Lower lobe of right lung (tissue), 2 donors: ENCODE measurements around the gene PCBP3. TPM values are rescaled to one million over a fixed set of nuclear protein-coding genes. Genes with fewer than 3 reads are reported as not detected.

Experiments used
- ATAC-seq, 2 donors: fragments of 200-7000 bp; cut with Tn5 transposase; one replicate each; pipeline ENCODE4 v1.9.1; 2020 to 2022; ENCODE audit warnings: mild to moderate bottlenecking in 2 of 2, moderate library complexity in 2 of 2
- DNase-seq: peaks from one replicate; pipeline ENCODE4 v3.0.0-alpha.2; 2020
- H3K27ac ChIP-seq: fragments of 200-600 bp; one replicate; pipeline ENCODE4 v1.8.0; 2022
- H3K27me3 ChIP-seq: fragments of 200-600 bp; one replicate; pipeline ENCODE4 v1.8.0; 2022; ENCODE audit warnings: low read depth
- H3K36me3 ChIP-seq: fragments of 200-600 bp; one replicate; pipeline ENCODE4 v1.8.0; 2022; ENCODE audit warnings: mild to moderate bottlenecking
- H3K4me1 ChIP-seq: fragments of 200-600 bp; one replicate; pipeline ENCODE4 v1.8.0; 2022
- H3K4me3 ChIP-seq: fragments of 200-600 bp; one replicate; pipeline ENCODE4 v1.8.0; 2022; ENCODE audit warnings: mild to moderate bottlenecking
- H3K9me3 ChIP-seq: fragments of 200-600 bp; one replicate; pipeline ENCODE4 v1.8.0; 2022
- intact Hi-C: fragments of 100-400 bp; cut with DNase I; formaldehyde crosslinking; loops from one replicate; pipeline ENCODE4 v1.11.0; 2022
- total RNA-seq: library from RNA; stranded (reverse); fragmentation: NEBNext Ultra II Directional; extraction: Animal tissue kit (Norgen Biotek cat#: 25700); gene quantifications from one replicate; pipeline ENCODE4 v1.2.1, GENCODE V29; 2021
- TF ChIP-seq, protein P1 (sequence below): fragments of 200-600 bp; IDR thresholded peaks from one replicate; pipeline ENCODE4 v1.8.0; 2022; ENCODE audit warnings: antibody characterized with exemption, mild to moderate bottlenecking
- donor health status: DM: no; HTN: yes; CAD: no; lungs with severe emphysema.

PCBP3 gene
- total RNA-seq, 1 donor from 2014 or later, result 4.5 TPM

- no peaks in the 10 kb centered on the region for H3K4me1 ChIP-seq
- no peak overlapping the region for H3K4me3 ChIP-seq
- no peak overlapping the region for H3K27ac ChIP-seq
- ATAC-seq, result no peak
- intact Hi-C loops, result no loop called here
- H3K27me3 ChIP-seq, result no peaks in the 10 kb centered on the region
- H3K36me3 ChIP-seq, result no peaks in the 10 kb centered on the region
- peak; percentile 30 for DNase-seq
- no peaks in the 10 kb centered on the region for H3K9me3 ChIP-seq
- TF ChIP-seq, protein P1, sequence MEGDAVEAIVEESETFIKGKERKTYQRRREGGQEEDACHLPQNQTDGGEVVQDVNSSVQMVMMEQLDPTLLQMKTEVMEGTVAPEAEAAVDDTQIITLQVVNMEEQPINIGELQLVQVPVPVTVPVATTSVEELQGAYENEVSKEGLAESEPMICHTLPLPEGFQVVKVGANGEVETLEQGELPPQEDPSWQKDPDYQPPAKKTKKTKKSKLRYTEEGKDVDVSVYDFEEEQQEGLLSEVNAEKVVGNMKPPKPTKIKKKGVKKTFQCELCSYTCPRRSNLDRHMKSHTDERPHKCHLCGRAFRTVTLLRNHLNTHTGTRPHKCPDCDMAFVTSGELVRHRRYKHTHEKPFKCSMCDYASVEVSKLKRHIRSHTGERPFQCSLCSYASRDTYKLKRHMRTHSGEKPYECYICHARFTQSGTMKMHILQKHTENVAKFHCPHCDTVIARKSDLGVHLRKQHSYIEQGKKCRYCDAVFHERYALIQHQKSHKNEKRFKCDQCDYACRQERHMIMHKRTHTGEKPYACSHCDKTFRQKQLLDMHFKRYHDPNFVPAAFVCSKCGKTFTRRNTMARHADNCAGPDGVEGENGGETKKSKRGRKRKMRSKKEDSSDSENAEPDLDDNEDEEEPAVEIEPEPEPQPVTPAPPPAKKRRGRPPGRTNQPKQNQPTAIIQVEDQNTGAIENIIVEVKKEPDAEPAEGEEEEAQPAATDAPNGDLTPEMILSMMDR, result no peak
These were observed 265.9 kb downstream of the PCBP3 start for GRCh38 chr21:45909238-45909988.

GRCh38 chr21:45910155-45910547 lies 266.6 kb downstream of the PCBP3 start:
- Histone ChIP-seq H3K27ac (no peak overlapping the region), H3K4me3 (no peak overlapping the region), H3K36me3 (no peaks in the 10 kb centered on the region), H3K4me1 (no peaks in the 10 kb centered on the region), H3K27me3 (no peaks in the 10 kb centered on the region), H3K9me3 (no peaks in the 10 kb centered on the region)
- DNase-seq, result no peak
- TF ChIP-seq, protein P1, result no peak
- intact Hi-C loops, result no loop called here
- no peak for ATAC-seq

DNA sequence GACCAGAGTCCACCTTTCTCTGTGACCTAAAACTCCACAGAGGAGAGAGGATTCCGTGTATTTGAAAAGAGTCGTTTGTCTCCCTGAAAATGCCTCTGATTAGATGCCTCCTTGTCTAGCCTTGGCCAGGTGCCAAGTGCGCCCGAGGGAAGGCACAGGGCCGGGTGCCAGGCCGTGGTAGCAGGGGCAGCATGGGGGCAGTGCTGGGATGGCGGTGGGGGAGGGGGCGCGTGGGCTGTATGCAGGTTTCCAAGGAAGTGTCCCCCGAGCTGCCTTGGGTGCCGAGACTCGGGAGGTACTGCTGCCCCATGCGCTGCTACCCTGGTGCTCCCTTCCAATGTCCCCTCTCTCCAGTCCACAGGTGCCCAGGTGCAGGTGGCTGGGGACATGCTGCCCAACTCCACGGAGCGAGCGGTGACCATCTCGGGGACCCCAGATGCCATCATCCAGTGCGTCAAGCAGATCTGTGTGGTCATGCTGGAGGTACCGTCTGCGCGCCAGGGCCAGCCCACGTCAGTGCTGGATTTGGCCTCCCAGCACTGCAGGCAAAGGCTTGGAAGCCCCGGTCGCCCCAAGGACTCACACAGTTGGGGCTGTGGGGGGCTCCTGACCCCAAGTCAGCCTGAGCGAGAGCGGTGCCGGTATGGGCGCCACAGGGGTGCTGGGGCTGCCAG lies 267.2 kb downstream of the PCBP3 start:
- no peak for ATAC-seq
- Histone ChIP-seq H3K4me1 (no peaks in the 10 kb centered on the region), H3K27ac (no peak overlapping the region), H3K36me3 (no peaks in the 10 kb centered on the region), H3K4me3 (no peak overlapping the region), H3K27me3 (no peaks in the 10 kb centered on the region), H3K9me3 (no peaks in the 10 kb centered on the region)
- no peak for DNase-seq
- TF ChIP-seq, protein P1, result no peak
- intact Hi-C loops, result no loop called here

DNA sequence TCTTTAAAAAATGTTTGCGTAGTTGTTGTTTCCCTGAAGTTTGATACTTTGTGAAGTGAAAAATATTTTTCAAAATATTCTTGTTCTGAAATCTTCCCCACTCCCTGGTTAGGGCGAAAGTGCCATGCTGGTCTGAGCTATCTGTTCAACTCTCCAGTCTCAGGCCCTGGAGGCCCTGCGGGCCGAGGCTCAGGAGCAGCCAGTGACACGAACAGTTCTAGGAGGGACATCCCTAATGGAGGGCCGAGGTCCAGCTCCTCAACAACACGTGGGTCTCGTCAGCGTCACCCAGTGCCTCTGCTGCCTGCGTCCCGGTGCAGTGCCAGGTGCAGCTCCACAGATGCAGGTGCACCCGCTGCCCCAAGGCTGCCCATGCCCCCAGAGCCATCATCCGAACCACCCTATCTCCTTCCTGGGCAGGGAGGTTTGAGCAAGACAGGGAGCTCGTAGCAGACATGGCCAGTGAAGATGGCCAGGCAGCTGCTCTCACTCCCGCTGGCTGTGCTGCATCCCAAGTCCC lies 268.3 kb downstream of the PCBP3 start:
- DNase-seq, result no peak
- no peaks in the 10 kb centered on the region for H3K36me3 ChIP-seq
- H3K9me3 ChIP-seq, result no peaks in the 10 kb centered on the region
- no peak overlapping the region for H3K4me3 ChIP-seq
- no peak overlapping the region for H3K27ac ChIP-seq
- no peak for ATAC-seq
- no peaks in the 10 kb centered on the region for H3K4me1 ChIP-seq
- intact Hi-C loops, result no loop called here
- TF ChIP-seq, protein P1, result no peak
- H3K27me3 ChIP-seq, result no peaks in the 10 kb centered on the region

- DNase-seq, result no peak
- Histone ChIP-seq H3K9me3 (no peaks in the 10 kb centered on the region), H3K4me1 (no peaks in the 10 kb centered on the region), H3K4me3 (no peak overlapping the region), H3K36me3 (no peaks in the 10 kb centered on the region), H3K27ac (no peak overlapping the region), H3K27me3 (no peaks in the 10 kb centered on the region)
- TF ChIP-seq, protein P1, result no peak
- ATAC-seq, result no peak
- intact Hi-C loops, result no loop called here
These were observed 269.3 kb downstream of the PCBP3 start for GRCh38 chr21:45912611-45913417.
